ENCODE data around the gene SLC38A5. TPM values are rescaled to one million over a fixed set of nuclear protein-coding genes. Genes with fewer than 3 reads are reported as not detected.

The SLC38A5 gene
- total RNA-seq, 1 experiment from 2014 or later, result 54.6 TPM

- TF ChIP-seq, protein P1, sequence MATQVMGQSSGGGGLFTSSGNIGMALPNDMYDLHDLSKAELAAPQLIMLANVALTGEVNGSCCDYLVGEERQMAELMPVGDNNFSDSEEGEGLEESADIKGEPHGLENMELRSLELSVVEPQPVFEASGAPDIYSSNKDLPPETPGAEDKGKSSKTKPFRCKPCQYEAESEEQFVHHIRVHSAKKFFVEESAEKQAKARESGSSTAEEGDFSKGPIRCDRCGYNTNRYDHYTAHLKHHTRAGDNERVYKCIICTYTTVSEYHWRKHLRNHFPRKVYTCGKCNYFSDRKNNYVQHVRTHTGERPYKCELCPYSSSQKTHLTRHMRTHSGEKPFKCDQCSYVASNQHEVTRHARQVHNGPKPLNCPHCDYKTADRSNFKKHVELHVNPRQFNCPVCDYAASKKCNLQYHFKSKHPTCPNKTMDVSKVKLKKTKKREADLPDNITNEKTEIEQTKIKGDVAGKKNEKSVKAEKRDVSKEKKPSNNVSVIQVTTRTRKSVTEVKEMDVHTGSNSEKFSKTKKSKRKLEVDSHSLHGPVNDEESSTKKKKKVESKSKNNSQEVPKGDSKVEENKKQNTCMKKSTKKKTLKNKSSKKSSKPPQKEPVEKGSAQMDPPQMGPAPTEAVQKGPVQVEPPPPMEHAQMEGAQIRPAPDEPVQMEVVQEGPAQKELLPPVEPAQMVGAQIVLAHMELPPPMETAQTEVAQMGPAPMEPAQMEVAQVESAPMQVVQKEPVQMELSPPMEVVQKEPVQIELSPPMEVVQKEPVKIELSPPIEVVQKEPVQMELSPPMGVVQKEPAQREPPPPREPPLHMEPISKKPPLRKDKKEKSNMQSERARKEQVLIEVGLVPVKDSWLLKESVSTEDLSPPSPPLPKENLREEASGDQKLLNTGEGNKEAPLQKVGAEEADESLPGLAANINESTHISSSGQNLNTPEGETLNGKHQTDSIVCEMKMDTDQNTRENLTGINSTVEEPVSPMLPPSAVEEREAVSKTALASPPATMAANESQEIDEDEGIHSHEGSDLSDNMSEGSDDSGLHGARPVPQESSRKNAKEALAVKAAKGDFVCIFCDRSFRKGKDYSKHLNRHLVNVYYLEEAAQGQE (IDR thresholded peaks at IDR 0.05; ENCODE audit: low read depth), result no peak
- TF ChIP-seq JUND (IDR thresholded peaks at IDR 0.05) (no peak), EGR1 (IDR thresholded peaks at IDR 0.05; ENCODE audit: low read depth) (no peak)
Observed at GRCh38 chrX:48516987-48517386, 46.9 kb upstream of the SLC38A5 start (continued).

- Histone ChIP-seq H3K9me2 (ENCODE audit: insufficient read depth) (no peaks in the 10 kb centered on the region), H3K27me3 (ENCODE audit: insufficient read depth, low read length) (no peaks in the 10 kb centered on the region), H3K4me3 (replicated peaks in 1 of 2; ENCODE audit: low read depth in 1 of 2, low read length in 2 of 2) (no peak overlapping the region), H2AFZ (ENCODE audit: low read depth, low read length, poor library complexity, severe bottlenecking) (no peak overlapping the region), H4K20me1 (ENCODE audit: insufficient read depth) (no peaks in the 10 kb centered on the region), H3K36me3 (ENCODE audit: control insufficient read depth in 1 of 2, insufficient read depth in 2 of 2, low read length in 2 of 2) (no peaks in the 10 kb centered on the region), H3K4me2 (ENCODE audit: low read length) (no peak overlapping the region), H3K4me1 (ENCODE audit: control insufficient read depth in 1 of 2, insufficient read depth in 2 of 2, low read length in 2 of 2) (peaks cover 2 to 8% of the 10 kb centered on the region in 2 experiments; a peak in 3 of 4 replicates), H3K9ac (ENCODE audit: low read length) (no peak overlapping the region), H3K9me3 (ENCODE audit: control insufficient read depth in 1 of 2, insufficient read depth in 1 of 2, low read depth in 1 of 2, low read length in 2 of 2) (no peaks in the 10 kb centered on the region), H3K27ac (ENCODE audit: low read depth, low read length) (no peak overlapping the region), H3K79me2 (ENCODE audit: insufficient read depth, low read length) (no peaks in the 10 kb centered on the region)
- TF ChIP-seq ZNF274 (IDR thresholded peaks at IDR 0.05; ENCODE audit: low read depth, low read length) (no peak), ELF1 (IDR thresholded peaks at IDR 0.05; ENCODE audit: borderline replicate concordance, low read depth) (no peak), CEBPB (IDR thresholded peaks at IDR 0.05; ENCODE audit: low read depth) (no peak), TCF7L2 (IDR thresholded peaks at IDR 0.05; ENCODE audit: borderline replicate concordance, extremely low read depth, insufficient read depth, insufficient read length) (no peak), JUND (IDR thresholded peaks at IDR 0.05) (no peak), POLR2A (IDR thresholded peaks at IDR 0.05; ENCODE audit: borderline replicate concordance, extremely low read depth, insufficient read depth, insufficient read length) (no peak), ZFX (IDR thresholded peaks at IDR 0.05) (no peak), SRF (IDR thresholded peaks at IDR 0.05; ENCODE audit: low read depth) (no peak), YY1 (IDR thresholded peaks at IDR 0.05; ENCODE audit: extremely low read depth, insufficient replicate concordance, low read depth, low read length) (no peak), POLR2AphosphoS5 (IDR thresholded peaks at IDR 0.05; ENCODE audit: low read depth, low read length) (no peak), FOSL1 (IDR thresholded peaks at IDR 0.05; ENCODE audit: low read depth) (no peak), RAD21 (IDR thresholded peaks at IDR 0.05; ENCODE audit: low read depth) (no peak)
- TF ChIP-seq, protein P2, sequence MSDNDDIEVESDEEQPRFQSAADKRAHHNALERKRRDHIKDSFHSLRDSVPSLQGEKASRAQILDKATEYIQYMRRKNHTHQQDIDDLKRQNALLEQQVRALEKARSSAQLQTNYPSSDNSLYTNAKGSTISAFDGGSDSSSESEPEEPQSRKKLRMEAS (IDR thresholded peaks at IDR 0.05), result no peak
- DNase-seq (ENCODE audit: low read depth, low spot score) (no peak), ATAC-seq (no peak)
- ChIA-PET CTCF (no interaction called here), RAD21 (ENCODE audit: low non-redundant PET in 1 of 2, low total read pairs in 2 of 2, uncharacterized antibody in 2 of 2, unreplicated experiment in 2 of 2) (no interaction called here), POLR2A (no interaction called here)
- intact Hi-C loops (cut with micrococcal nuclease), result no loop called here
- no TSS peak for BruUV-seq (replicated peaks)
Observed at GRCh38 chrX:48516285-48516684, 46.2 kb upstream of the SLC38A5 start.
